GM20000 (cell line): ENCODE results near the gene ATXN2.

ENCODE experiments used
- DNase-seq: peaks from one replicate; pipeline ENCODE4 v3.0.0; 2012; ENCODE audit warnings: low spot score
- CTCF ChIP-seq: IDR thresholded peaks from 2 replicates; pipeline ENCODE4 v1.5.1; 2012; ENCODE audit warnings: mild to moderate bottlenecking, control low read depth; ENCODE audit errors: extremely low read depth, missing control alignments

ATXN2 gene

GRCh38 chr12:111413442-111414086 is 185.6 kb downstream of the ATXN2 start:
- TF ChIP-seq CTCF: no peak

GRCh38 chr12:111412830-111413441 is 186.2 kb downstream of the ATXN2 start:
- no peak for TF ChIP-seq CTCF
- no peak for DNase-seq

More at GRCh38 chr12:111413442-111414086, 185.6 kb downstream of the ATXN2 start:
- no peak for DNase-seq

GRCh38 chr12:111412007-111412829 is 186.9 kb downstream of the ATXN2 start:
- DNase-seq: no peak
- no peak for TF ChIP-seq CTCF

- DNase-seq: no peak
- no peak for TF ChIP-seq CTCF
Measured at GRCh38 chr12:111411185-111411764, 187.8 kb downstream of the ATXN2 start.

GRCh38 chr12:111410431-111411184 is 188.5 kb downstream of the ATXN2 start:
- no peak for DNase-seq
- TF ChIP-seq CTCF: no peak

GRCh38 chr12:111409780-111410430 is 189.2 kb downstream of the ATXN2 start:
- no peak for DNase-seq
- no peak for TF ChIP-seq CTCF
